GM12864 (cell line): ENCODE data around the gene OTOL1.

Experiments used
- DNase-seq: peaks from one replicate; pipeline ENCODE4 v3.0.0-alpha.2; 2011; ENCODE audit warnings: low read depth
- H3K4me3 ChIP-seq: 2 replicates; pipeline ENCODE4 v1.5.1; 2011; ENCODE audit warnings: mild to moderate bottlenecking, low read depth, low read length, control low read depth
- TF ChIP-seq, protein P1 (sequence below): IDR thresholded peaks from 2 replicates; pipeline ENCODE4 v1.5.1; 2011; ENCODE audit warnings: low read depth, mild to moderate bottlenecking, moderate library complexity, low read length, control low read depth, inconsistent platforms; ENCODE audit errors: missing control alignments

OTOL1 gene

DNA sequence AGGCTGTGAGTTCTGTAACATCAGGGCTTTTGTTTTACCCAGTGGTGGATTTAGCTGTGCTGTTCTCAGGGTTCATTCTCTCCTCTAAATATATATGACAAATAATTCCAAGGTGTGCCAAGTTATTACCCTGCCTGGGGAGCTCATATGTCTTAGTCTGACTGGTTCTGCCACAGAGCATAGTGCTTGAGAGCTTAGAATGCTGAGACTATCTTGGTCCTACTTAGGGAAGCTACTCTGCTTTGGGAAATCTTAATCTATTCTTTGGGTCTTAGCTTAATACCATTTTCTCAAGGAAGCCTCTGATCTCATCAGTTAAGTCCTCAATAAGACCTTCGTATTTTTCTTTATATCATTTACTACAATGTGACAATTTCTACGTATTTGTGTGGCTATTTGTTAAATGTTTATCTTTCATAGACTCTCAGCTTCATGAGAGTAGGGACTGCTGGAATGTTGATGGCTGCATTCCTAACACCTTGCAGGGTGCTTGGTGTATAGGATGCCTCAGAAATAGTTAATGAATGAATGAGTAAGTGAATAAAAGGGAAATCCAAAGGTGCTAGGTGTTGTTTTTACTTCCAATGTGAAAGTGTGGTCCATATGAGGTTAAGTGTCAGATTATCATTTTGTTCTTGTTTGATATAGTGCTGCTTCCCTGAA is 1.8 kb downstream of the OTOL1 start:
- no peak overlapping the region for H3K4me3 ChIP-seq
- TF ChIP-seq, protein P1, sequence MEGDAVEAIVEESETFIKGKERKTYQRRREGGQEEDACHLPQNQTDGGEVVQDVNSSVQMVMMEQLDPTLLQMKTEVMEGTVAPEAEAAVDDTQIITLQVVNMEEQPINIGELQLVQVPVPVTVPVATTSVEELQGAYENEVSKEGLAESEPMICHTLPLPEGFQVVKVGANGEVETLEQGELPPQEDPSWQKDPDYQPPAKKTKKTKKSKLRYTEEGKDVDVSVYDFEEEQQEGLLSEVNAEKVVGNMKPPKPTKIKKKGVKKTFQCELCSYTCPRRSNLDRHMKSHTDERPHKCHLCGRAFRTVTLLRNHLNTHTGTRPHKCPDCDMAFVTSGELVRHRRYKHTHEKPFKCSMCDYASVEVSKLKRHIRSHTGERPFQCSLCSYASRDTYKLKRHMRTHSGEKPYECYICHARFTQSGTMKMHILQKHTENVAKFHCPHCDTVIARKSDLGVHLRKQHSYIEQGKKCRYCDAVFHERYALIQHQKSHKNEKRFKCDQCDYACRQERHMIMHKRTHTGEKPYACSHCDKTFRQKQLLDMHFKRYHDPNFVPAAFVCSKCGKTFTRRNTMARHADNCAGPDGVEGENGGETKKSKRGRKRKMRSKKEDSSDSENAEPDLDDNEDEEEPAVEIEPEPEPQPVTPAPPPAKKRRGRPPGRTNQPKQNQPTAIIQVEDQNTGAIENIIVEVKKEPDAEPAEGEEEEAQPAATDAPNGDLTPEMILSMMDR = no peak
- no peak for DNase-seq

DNA sequence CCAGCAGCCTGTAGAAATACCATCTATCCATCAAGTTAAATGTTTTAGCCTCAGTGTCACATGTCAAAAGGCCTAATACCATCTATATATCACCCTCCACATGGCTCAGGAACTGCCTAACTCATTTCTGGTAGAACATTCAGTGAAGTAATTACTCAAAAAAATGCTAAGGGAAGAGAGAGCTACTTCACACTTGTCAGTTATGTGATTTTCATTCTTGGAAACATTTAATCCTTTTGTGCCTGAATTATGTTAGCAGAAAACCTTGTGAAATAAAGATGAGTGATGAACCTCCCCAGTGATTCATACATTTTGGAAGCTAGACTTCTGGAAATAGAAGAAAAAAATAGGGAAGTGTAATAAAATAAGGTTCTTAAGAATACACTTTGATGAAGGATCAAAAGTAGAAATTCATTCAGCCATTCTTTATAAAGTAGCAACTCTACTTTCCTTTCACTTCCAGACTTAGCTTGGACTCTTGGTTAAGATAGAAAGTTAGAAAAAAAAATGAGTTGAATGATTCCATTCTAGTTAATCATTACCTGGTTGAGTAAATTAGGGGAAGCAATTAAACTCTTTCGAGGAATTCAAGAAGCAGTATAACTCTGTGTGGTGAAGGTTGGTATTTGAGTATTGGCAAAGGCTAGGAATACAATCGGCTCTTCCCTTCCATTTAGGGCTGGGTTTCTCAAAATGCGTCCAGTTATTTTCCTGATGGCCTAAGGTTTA is 3.6 kb downstream of the OTOL1 start:
- no peak for DNase-seq
- TF ChIP-seq, protein P1 = no peak
- H3K4me3 ChIP-seq = no peak overlapping the region

DNA sequence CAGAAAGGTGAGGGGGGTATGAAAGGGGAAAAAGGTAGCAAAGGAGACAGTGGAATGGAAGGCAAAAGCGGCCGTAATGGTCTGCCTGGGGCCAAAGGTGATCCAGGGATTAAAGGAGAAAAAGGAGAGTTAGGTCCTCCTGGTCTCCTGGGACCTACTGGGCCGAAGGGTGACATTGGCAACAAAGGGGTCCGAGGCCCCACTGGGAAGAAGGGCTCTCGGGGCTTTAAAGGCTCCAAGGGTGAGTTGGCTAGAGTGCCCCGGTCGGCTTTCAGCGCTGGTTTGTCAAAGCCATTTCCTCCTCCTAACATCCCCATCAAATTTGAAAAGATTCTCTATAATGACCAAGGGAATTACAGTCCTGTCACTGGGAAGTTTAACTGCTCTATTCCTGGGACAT is 6.7 kb downstream of the OTOL1 start:
- DNase-seq = no peak
- TF ChIP-seq, protein P1 = no peak
- no peak overlapping the region for H3K4me3 ChIP-seq

DNA sequence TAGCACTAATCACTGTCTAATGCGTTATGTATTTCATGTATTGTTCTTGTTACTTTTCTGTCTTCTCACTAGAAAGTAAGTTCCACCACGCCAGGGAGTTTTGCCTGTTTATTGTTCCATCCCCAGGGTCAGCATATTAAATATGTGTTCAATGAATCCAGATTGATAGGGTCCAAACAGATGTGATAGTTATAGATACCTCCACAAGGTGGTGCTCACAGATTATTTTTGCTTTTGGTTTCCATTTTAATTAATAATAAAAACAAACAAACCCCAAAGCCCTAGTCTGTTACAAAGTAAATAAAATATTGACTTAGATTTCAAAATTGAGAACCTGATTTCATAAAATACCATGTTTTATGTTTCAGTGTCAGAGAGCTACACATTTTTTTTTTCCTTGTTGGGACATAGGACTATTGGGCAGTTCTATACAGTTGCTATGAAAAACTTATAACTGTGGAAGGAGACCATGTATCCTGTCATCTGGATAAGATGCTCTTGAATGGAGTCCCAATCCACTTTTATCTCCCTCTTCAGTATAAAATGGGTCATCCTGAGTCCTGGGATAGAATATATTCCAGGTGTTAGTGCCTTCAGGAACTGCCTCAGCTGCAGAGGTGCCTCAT is 12.4 kb downstream of the OTOL1 start:
- TF ChIP-seq, protein P1 = peak; percentile 35
- no peak for DNase-seq
- H3K4me3 ChIP-seq = no peak overlapping the region

DNA sequence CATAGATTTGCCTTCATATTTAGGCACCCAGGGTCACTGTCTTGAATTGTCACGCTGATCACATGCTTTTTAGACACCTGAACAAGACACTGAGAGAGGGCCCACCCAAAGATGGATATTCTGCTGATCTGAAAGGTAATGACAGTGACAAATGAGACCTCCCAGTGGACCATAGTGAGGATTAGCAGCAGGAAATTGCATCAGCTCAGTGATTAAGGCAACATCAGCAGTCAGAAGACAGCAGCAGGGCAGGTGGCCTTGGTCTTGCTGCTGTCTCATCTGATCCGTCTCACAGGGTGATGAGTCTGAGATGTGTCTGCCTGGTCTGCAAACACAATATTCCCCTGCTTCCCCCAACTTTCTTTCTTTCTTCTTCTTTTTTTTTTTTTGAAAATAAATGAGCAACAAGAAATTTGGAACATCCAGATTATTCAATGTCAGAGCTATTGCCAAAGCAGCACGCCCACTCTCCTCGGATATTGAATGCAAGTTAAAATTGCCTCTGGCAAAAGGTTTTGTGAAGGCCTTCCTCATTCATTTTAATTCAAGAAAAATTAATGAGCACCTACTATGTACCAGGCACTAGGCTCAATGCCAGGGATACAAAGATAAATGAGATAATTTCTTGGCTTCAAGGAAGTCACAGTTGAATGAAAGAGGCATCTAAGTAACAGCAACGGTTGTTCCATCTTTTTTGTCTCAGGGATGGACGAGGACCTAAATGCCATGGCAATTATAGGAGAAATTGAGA is 14.1 kb downstream of the OTOL1 start:
- no peak for DNase-seq
- TF ChIP-seq, protein P1 = no peak

DNA sequence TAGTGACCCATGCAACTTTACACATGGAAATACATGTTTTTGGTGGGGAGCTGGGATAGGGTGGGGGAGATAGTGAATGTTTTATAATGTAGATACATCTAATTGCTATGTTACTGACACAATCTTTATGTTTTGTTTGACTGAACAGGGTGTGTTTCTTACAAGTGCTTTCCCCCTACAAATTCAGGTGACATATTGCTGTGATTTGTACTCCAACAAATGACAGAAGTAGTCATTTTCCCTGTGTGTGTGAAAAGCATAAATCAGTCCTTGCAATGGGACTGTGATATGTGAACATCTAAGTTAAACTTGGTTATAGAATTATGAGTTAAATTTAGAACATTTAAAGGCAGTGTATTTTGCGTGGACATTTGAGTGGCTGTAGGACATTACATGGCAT is 27.3 kb downstream of the OTOL1 start:
- H3K4me3 ChIP-seq = no peak overlapping the region
- TF ChIP-seq, protein P1 = no peak
- no peak for DNase-seq

More for the DNA sequence above, 14.1 kb downstream of the OTOL1 start:
- H3K4me3 ChIP-seq = no peak overlapping the region
